ENCODE results near the gene SENP2.
"Not testable (repeated sequence)": the region's sequence is repeated elsewhere in the genome, so short reads cannot be mapped to it uniquely, and the experiment has no call there.

Gene SENP2

GRCh38 chr3:185586686-185587039 lies 568 bp downstream of the SENP2 start:
- no peak for DNase-seq (ENCODE audit: low spot score)

GRCh38 chr3:185594073-185594472 lies 8.0 kb downstream of the SENP2 start:
- no peak for DNase-seq (ENCODE audit: low spot score)

- DNase-seq (ENCODE audit: low spot score) = no peak
Observed at GRCh38 chr3:185595526-185595925, 9.4 kb downstream of the SENP2 start.

GRCh38 chr3:185605566-185605965 lies 19.5 kb downstream of the SENP2 start:
- DNase-seq (ENCODE audit: low spot score) = no peak

- DNase-seq (ENCODE audit: low spot score) = no peak
Observed at GRCh38 chr3:185606196-185606595, 20.1 kb downstream of the SENP2 start.

GRCh38 chr3:185613016-185613415 lies 26.9 kb downstream of the SENP2 start:
- DNase-seq (ENCODE audit: low spot score) = no peak

GRCh38 chr3:185623939-185624665 lies 38.0 kb downstream of the SENP2 start:
- no peak for DNase-seq (ENCODE audit: low spot score)

GRCh38 chr3:185625784-185626183 lies 39.7 kb downstream of the SENP2 start:
- no peak for DNase-seq (ENCODE audit: low spot score)

GRCh38 chr3:185629554-185630181 lies 43.6 kb downstream of the SENP2 start:
- DNase-seq (ENCODE audit: low spot score) = no peak

- peak; percentile 64 for DNase-seq (ENCODE audit: low spot score)
Observed at GRCh38 chr3:185630182-185630622, 44.1 kb downstream of the SENP2 start.

- no peak for DNase-seq (ENCODE audit: low spot score)
Observed at GRCh38 chr3:185631108-185631507, 45.0 kb downstream of the SENP2 start.

GRCh38 chr3:185631508-185632206 lies 45.6 kb downstream of the SENP2 start:
- no peak for DNase-seq (ENCODE audit: low spot score)

- DNase-seq (ENCODE audit: low spot score) = no peak
Observed at GRCh38 chr3:185632996-185633395, 46.9 kb downstream of the SENP2 start.

- DNase-seq (ENCODE audit: low spot score) = no peak
Observed at GRCh38 chr3:185637388-185637787, 51.3 kb downstream of the SENP2 start.

GRCh38 chr3:185638651-185639050 lies 52.6 kb downstream of the SENP2 start:
- DNase-seq (ENCODE audit: low spot score) = not testable (repeated sequence)

- no peak for DNase-seq (ENCODE audit: low spot score)
Observed at GRCh38 chr3:185639632-185640206, 53.6 kb downstream of the SENP2 start.

GRCh38 chr3:185640308-185640707 lies 54.2 kb downstream of the SENP2 start:
- no peak for DNase-seq (ENCODE audit: low spot score)

- DNase-seq (ENCODE audit: low spot score) = not testable (repeated sequence)
Observed at GRCh38 chr3:185645191-185645590, 59.1 kb downstream of the SENP2 start.

- no peak for DNase-seq (ENCODE audit: low spot score)
Observed at GRCh38 chr3:185645596-185646381, 59.7 kb downstream of the SENP2 start.

- no peak for DNase-seq (ENCODE audit: low spot score)
Observed at GRCh38 chr3:185646382-185647133, 60.5 kb downstream of the SENP2 start.
